Tibial nerve (tissue), 3 donors: ENCODE measurements around the gene HBZ.

ENCODE experiments used
- CTCF ChIP-seq, 5 experiments: fragments of 200-600 bp in 3 of 5; fragments of 450-650 bp in 2 of 5; sonication (generic) in 3 of 5; IDR thresholded peaks; one replicate each; pipeline ENCODE4 v1.5.1; 2016 to 2019; ENCODE audit warnings: antibody characterized with exemption in 5 of 5, mild to moderate bottlenecking in 3 of 5, moderate library complexity in 2 of 5
- POLR2A ChIP-seq, 2 donors: fragments of 450-650 bp; IDR thresholded peaks; one replicate each; pipeline ENCODE4 v1.6.1; 2017; ENCODE audit warnings: antibody characterized with exemption in 2 of 2, mild to moderate bottlenecking in 2 of 2, moderate library complexity in 2 of 2

- no peak for TF ChIP-seq POLR2A (IDR thresholded peaks at IDR 0.05)
- no peak for TF ChIP-seq CTCF (IDR thresholded peaks at IDR 0.05)
Measured at GRCh38 chr16:140175-140857, 12.1 kb upstream of the HBZ start.
